NCI-H510A treated with DMSO at 0.1 percent for 48 hours (cell line): ENCODE results near the gene SOSTDC1.
A peak's percentile ranks its signal among the peaks of the same experiment; 100 is the strongest.
"Not testable (repeated sequence)": the region's sequence is repeated elsewhere in the genome, so short reads cannot be mapped to it uniquely, and the experiment has no call there.

Experiments
- DNase-seq: peaks from one replicate; lab custom pipeline; 2025; lab: John Stamatoyannopoulos, UW

The SOSTDC1 gene

DNA sequence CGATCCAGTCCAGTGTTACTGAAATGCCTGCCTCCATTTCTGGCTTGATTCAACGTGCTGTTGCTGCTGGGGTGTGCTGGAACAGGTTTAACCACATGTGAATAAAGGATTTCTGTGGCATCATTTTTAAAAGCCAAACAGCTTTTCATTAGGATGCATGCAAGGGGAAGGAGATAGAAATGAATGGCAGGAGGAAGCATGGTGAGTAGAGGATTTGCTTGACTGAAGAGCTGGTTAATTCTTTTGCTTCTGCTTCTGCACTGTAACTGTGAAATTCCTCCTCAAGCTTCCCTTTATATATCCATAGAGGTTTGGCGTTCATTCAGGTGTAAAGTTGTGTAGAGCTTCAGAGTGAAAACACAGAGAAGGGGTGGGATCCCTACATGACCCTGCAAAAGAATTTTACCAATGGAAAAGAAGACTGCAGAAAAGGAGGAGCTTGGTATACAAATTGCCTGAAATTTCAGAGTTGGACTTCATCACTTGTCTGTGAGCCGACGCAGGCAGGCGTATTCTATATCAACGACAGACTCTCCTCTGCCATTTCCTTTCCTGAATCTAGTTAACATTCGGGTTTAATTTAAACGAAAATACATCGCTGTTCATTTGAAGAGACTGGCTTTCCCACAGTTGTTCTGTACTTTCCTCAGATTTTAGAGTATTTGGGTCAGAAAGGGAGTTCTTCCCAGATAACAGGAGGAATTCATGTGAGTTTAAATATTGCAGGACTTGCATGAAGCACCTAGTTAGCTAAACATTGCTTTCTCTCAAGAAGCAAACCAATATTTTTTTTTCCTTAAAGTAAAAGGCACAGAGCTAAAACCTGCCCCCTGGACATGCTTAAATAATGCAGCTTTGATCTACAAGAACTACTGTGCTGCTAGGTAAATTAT is at the start of gene SOSTDC1:
SOSTDC1 (minus strand) TSS at position 270 of the 893 bp plus-strand sequence; CDS start at position 200, 70 bp downstream.
- DNase-seq: peak; percentile 58

DNA sequence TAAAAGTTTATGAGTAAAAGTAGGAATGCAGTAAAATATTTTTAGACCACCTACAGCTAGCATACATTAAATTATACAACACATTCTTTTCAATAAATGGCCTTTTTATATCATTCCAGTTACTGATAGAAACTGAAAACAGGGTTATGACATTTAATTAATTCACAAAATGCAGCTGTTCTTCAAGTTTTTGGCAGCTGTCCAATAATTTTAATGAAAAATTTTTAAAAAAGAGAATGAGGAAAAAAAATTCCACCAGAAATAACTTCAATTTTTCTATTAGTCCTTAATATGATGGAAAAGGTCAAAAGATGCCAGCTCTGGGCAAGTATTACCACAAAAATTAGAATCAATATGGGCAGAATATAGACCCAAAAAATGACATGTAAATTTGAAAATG is 49.2 kb upstream of the SOSTDC1 start:
- DNase-seq: no peak

DNA sequence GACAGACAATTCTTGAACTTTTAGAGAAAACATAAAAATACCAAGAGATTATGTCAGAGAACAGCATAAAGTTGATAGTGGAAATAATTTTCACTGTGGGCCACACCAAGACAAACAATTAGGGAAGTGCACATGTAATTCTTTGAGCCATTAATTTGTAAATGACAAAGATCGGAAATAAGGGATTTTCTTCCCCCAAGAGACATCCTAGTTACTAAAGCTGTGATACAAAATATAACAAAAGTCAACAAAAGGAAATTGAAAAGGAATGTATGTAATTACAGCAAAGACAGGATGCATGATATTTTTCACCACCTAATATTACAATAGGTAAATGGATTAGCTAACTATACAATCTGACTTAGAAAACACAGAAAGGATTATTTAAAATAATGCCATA is 48.7 kb upstream of the SOSTDC1 start:
- DNase-seq: no peak

DNA sequence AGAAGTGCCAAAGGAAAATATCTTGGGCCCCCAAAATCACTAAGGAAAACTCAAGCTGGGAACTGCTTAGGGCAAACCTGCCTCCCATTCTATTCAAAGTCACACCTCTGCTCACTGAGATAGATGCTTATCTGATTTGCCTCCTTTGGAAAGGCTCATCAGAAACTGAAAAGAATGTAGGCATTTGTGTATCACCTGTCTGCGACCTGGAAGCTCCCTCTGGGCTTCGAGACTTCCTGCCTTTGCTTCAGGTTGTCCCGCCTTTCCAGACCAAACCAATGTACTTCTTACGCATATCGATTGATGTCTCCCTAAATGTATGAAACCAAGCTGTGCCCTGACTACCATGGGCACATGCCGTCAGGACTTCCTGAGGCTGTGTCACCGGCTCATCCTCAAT is 46.6 kb upstream of the SOSTDC1 start:
- DNase-seq: no peak

DNA sequence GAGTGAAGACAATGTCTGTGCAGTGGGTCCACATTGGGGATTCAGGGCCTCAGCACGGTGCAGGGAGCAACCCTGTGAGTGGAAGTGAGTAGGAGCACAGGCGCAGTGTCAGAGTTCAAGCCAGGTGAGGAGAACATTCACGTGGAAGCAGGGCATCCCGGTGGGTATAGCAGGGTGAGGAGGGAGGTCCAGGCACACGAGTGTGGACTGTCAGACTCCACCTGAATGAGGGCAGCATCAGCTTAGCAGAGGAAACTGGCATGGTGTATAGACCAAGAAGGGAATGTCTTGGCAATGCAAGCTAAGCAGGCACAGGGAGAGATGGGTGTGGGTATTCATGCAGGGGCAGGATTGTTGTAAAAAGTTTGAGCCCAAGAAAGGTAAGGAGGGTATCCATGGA is 45.8 kb upstream of the SOSTDC1 start:
- DNase-seq: no peak

DNA sequence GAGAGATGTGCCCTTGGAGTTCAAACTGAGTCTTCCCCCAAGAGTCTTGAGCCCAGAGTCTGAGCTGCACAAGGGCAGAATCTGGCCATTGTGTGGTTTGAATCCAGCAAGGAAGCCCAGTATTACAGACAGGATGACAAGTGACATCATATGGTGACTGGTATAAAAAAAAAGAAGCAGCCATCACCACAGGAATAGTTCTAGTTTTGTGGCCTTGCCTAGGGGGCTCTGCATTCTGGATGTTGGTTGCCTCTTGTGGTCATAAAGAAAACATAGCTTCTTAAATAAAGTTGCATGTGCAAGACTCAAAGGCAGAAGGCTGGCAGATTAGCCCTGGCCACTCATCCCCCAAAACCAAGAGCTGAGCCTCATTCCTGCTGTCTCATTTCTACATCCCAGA is 44.3 kb upstream of the SOSTDC1 start:
- DNase-seq: no peak

GRCh38 chr7:16506422-16506821 is 40.9 kb upstream of the SOSTDC1 start:
- not testable (repeated sequence) for DNase-seq

DNA sequence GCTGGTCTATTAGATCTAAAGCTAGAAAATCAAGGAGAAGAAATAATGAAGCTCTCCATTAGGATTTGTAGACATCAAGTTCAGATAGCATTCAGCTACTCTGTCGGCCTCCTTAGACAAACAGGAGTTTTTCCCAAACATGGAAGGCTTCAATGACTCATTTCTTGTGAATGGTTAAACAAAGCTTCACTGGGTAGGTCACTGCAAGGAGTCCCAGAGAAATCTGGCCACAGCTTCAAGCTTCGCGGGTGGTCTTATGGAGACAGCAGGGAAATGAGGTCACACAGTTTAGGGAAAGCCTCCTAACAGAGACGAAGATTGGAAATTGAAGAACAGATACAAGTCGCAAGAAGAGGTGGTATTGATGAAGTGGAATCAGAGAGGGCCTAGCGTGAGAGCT is 38.5 kb upstream of the SOSTDC1 start:
- DNase-seq: no peak

- no peak for DNase-seq
Measured at GRCh38 chr7:16502303-16502702, 36.8 kb upstream of the SOSTDC1 start.

GRCh38 chr7:16498122-16498521 is 32.6 kb upstream of the SOSTDC1 start:
- DNase-seq: no peak

DNA sequence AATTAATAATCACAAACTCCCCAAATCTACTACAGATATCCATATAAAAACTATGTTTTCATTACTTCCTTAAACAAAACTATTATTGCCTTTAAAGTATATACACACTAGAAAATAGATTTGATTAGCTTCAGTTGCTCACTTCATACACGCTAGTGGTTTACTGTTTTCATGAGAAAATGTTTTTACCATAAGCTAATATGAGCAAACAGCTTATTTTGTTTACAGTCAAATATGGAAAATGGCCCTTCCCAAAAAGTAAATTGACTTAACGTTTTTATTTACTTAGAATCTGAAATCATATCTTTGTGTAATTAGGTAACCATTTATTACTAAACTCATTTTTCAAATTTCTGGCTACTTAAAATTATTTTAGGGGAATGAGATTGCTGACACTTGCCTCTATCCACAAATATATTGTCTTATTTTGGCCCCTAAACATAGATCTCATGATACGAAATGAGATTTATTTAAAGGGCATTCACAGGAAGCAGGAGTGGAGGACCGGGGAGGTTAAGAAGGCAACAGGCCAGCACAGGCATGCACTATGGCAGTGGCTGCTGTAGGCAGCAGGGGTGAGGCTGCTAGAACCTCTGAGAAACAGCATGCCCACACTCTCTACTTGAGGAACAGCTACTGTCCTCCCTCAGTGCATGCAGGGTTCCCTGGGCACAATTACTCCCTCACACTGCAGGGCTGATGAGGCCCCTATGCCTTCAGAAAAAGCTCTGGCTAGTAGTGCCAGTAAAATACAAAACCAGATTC is 29.6 kb upstream of the SOSTDC1 start:
- DNase-seq: no peak

GRCh38 chr7:16494551-16494950 is 29.0 kb upstream of the SOSTDC1 start:
- no peak for DNase-seq

GRCh38 chr7:16493266-16493665 is 27.7 kb upstream of the SOSTDC1 start:
- DNase-seq: no peak

GRCh38 chr7:16492513-16493062 is 27.1 kb upstream of the SOSTDC1 start:
- no peak for DNase-seq

DNA sequence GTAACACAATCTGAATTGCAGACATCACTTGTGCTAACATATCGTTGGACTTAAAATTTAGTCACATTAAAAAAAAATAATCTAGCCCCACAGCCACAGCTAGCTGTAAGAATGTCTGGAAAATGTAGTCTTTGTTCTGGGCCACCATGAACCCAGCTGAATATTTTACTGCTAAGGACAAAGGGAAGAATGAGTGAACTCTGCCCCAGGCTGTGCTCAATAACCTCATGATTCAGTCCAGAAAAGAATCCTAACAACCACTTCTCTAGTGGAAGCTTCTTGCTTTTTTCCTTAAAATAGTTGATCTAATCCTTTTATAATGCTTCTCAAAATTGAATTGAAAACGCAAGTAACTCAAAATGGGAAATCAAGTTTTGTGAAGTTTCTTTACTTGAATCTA is 25.6 kb upstream of the SOSTDC1 start:
- DNase-seq: no peak

GRCh38 chr7:16484453-16485158 is 19.1 kb upstream of the SOSTDC1 start:
- peak; percentile 15 for DNase-seq

DNA sequence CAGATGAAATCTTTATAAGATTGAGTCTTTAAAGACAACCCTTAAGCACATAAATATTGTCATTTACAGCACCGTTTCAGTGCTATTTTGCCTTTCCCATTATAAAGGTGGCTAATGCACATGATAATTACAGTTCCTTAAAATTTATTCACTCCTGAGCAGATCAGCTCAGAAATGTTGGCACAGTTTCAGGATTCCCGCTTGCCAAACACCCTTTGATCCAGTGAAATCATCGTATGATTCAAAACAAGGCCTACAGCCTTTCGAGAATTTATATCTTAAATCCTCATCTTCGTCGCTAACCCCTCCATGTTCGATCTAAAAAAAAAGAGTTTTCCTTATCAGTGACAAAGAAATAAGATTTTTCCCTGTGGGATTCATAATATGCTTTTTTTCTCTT is 14.1 kb upstream of the SOSTDC1 start:
- DNase-seq: no peak

DNA sequence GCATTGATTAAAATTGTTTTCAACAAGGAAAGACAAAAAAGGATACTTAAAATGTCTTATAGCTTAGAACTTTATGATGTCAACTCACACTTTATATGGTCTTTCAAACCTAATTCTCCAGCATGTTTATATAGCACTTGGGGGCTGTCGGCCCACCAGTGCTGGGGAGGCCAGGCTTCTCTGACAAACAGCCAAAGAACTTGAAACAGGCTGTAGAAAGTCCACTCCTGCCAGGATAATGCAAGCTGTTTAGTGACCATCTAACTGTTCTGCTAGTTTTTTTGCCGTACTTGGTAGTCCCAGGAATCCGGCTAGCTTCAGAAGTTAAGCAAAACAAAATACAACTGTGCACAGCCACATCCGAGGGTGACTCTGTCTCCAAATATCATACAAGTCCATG is 13.6 kb upstream of the SOSTDC1 start:
- no peak for DNase-seq

DNA sequence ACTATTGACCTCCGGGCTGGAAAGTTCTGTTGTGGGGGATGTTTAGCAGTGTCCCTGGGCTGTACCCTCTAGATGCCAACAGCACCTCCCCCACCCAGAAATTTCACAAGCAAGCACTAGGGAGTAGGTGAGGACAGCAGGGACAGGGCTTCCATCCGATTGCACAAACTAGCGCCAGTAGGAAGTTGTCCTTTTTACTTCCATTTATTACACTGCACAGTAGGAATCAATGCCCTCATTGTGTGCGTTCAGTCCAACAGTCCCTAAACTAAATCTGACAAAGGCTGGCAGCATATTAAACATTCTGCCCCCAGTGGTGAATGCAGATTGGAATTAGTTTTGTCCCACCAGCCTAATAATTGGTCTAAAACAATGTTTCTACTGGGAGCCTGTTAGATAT is 6.4 kb upstream of the SOSTDC1 start:
- DNase-seq: no peak

DNA sequence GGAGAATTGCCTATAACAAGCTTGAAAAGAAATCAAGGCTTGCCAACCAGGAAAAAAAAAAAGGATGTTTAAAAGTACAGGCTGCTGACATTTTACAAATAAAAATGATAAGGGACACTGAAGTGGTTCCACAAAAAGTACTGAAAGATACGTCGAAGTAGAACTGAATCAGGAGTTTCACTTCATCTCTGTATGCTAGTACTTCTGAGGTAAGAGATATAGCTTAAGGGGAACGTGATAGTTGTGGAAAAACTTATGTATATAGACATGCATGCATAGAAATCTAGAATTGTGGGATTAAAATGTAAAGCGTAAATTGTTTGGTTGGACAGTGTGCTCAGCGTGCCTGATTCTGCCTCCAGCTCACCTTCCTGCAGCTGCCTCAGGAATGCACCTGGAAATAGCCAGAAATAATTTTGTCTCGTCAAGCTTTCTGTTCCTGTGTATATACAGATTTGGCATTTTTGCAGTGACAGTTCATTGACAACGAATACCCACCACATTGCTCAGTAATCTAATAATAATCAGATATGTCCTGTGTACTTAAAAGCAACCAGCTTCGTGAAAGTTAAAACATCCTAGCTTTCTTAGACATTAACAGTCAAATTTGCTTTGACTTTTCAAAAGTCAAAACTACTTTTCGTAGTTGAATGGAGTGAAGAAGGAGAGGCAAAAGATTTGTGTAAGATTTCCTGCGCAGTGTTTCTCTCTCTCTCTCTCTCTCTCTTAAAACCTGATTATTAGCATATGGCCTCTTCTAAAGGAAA is 1.4 kb downstream of the SOSTDC1 start:
- no peak for DNase-seq

- no peak for DNase-seq
Measured at GRCh38 chr7:16463520-16463919, 2.0 kb downstream of the SOSTDC1 start.
